GM21723 (cell line): Measurements from ENCODE around the gene RAI14.
"Not testable (repeated sequence)": the region's sequence is repeated elsewhere in the genome, so short reads cannot be mapped to it uniquely, and the experiment has no call there.

Source experiments
- ATAC-seq: cut with Tn5 transposase; IDR thresholded peaks from one replicate; pipeline ENCODE4 v1.9.1; 2021; ENCODE audit warnings: mild to moderate bottlenecking, moderate library complexity; ENCODE audit not compliant: unreplicated experiment

Gene RAI14

GRCh38 chr5:34697308-34698108 is 41.4 kb downstream of the RAI14 start:
- ATAC-seq = no peak

GRCh38 chr5:34698109-34698419 is 41.9 kb downstream of the RAI14 start:
- ATAC-seq = no peak

- ATAC-seq = no peak
Measured at GRCh38 chr5:34698754-34699153, 42.6 kb downstream of the RAI14 start.

- no peak for ATAC-seq
Measured at GRCh38 chr5:34699155-34700077, 43.3 kb downstream of the RAI14 start.

- no peak for ATAC-seq
Measured at GRCh38 chr5:34700078-34700452, 43.9 kb downstream of the RAI14 start.

GRCh38 chr5:34701442-34701841 is 45.3 kb downstream of the RAI14 start:
- ATAC-seq = not testable (repeated sequence)

GRCh38 chr5:34703767-34704713 is 47.9 kb downstream of the RAI14 start:
- no peak for ATAC-seq

GRCh38 chr5:34706084-34706483 is 50.0 kb downstream of the RAI14 start:
- ATAC-seq = no peak

- no peak for ATAC-seq
Measured at GRCh38 chr5:34707451-34708107, 51.5 kb downstream of the RAI14 start.

GRCh38 chr5:34708777-34709176 is 52.6 kb downstream of the RAI14 start:
- no peak for ATAC-seq

- ATAC-seq = no peak
Measured at GRCh38 chr5:34709861-34710673, 53.9 kb downstream of the RAI14 start.

- ATAC-seq = no peak
Measured at GRCh38 chr5:34712565-34712964, 56.4 kb downstream of the RAI14 start.

GRCh38 chr5:34715711-34716110 is 59.6 kb downstream of the RAI14 start:
- no peak for ATAC-seq

- ATAC-seq = no peak
Measured at GRCh38 chr5:34716986-34717385, 60.9 kb downstream of the RAI14 start.

- no peak for ATAC-seq
Measured at GRCh38 chr5:34717426-34718327, 61.5 kb downstream of the RAI14 start.

GRCh38 chr5:34718516-34718915 is 62.4 kb downstream of the RAI14 start:
- ATAC-seq = no peak

GRCh38 chr5:34719029-34719428 is 62.9 kb downstream of the RAI14 start:
- no peak for ATAC-seq

- ATAC-seq = no peak
Measured at GRCh38 chr5:34721327-34721726, 65.2 kb downstream of the RAI14 start.

GRCh38 chr5:34722183-34722582 is 66.1 kb downstream of the RAI14 start:
- ATAC-seq = no peak
